Left renal pelvis (tissue), 4 donors: Measurements from ENCODE around the gene CCDC91. TPM values are rescaled to one million over a fixed set of nuclear protein-coding genes. Genes with fewer than 3 reads are reported as not detected.
"Not testable (repeated sequence)": the region's sequence is repeated elsewhere in the genome, so short reads cannot be mapped to it uniquely, and the experiment has no call there.

Experiments
- DNase-seq, 4 donors: peaks; one replicate each; pipeline ENCODE4 v3.0.0-alpha.2; 2013; ENCODE audit warnings: low read depth in 4 of 4, low spot score in 3 of 4
- polyA plus RNA-seq, 4 donors: library from polyadenylated mRNA; unstranded; fragments of 120-200 nt; gene quantifications; one replicate each; pipeline ENCODE4 v1.2.1, GENCODE V29; 2013; ENCODE audit not compliant: insufficient read length in 4 of 4

Gene CCDC91
- polyA plus RNA-seq, 4 donors = 22.0 to 35.7 (median 27.5) TPM

DNA sequence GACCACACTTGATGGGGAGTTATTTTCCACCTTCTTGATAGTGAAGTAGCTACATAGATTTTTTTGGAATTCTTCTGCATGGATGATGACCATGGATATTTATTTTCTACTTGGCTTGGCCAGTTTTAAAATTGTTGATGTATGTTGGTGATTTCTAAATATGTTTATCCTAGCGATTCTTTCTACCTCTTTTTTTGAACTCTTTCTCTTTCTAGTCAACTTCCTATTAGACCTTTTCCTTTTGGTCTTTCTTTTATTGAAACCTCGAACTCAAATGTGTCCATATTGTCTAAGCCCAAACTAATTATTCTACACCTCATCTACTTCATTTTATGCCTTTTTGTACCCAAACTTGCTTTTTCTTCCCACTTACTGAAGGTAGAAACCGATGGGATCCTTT is 37.0 kb downstream of the CCDC91 start:
- no peak for DNase-seq

DNA sequence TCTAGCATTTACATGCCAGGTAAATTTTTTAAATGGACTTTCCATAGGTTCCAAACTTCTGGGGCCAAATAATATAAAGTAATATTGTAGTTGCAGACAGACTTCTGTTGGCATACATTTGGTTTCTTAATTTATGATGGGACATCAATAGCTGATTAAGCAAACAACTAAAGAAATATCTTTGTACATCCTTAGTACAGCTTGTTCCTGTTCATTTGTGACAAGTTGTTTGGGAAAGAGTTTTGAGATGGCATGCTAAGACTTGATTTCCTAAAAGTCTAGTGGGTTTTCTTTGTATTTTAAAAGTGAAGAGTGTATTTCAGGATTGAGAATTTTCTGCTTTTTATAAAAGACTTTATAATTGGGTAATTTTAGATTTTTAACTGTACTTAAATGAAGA is 41.0 kb downstream of the CCDC91 start:
- DNase-seq = no peak

DNA sequence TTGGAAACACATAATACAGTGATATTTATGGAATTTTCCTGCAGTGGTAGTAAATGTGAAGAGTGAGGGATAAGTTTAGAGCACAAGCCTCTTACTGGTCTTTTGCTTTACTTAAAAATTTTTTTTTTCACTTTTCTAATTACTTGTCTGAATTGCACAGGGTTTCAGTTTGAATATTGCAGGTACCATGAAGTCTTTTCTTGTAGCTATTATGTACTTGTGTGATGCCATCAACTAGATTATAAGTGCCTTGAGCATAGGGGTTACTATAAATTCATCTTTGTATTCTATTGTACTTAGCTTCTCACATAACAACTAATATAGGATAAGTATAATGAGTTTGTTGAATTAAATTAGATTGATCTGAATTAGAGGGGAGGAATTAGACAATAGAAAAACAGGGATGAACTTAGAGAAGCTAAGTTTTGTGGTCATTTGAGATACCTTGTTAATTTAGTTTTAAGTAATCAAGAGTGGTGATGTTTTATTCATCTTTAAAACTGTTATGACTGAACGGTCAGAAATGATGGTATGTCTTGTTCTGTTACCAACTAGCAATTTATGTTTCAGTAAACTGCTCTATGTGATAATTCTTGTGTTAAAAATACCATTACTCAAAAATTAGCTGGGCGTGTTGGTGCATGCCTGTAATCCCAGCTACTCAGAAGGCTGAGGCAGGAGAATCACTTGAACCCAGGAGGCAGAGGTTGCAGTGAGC is 42.1 kb downstream of the CCDC91 start:
- no peak for DNase-seq

DNA sequence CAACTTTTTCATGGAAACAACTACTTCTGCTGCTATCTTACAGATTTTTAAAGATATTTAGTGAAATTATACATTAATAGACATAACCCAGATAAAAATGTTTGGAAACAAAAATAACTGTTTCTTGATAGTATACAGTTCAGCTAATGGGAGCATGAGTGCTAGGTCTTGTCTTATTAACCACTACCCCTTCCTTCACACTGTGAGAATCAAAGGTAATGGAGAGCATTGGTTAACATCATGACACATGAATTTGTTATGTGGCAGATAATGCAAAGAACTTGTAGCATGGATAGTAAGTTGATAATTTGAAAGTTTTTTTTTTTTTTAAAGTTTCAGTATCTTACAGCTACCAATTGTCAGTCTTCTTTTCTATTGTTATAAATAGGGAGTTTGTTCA is 44.2 kb downstream of the CCDC91 start:
- no peak for DNase-seq

DNA sequence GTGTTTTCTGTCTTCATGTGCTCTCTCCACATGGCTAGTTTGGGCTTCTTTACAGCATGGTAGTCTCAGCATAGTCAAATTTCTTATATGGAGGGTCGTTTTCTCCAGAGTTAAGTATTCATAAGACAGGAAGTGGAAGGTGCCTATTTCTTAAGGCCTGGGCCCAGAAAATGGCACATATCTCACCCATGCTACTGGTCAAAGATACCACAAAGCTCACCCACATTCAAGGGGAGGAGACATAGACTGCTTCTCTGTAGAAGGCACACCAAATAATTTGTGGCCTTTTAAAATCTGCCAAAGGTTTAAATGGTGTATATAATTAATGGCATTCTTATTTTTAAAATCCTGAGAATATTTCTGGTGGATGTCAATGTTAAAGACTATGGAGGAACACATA is 44.8 kb downstream of the CCDC91 start:
- DNase-seq = no peak

DNA sequence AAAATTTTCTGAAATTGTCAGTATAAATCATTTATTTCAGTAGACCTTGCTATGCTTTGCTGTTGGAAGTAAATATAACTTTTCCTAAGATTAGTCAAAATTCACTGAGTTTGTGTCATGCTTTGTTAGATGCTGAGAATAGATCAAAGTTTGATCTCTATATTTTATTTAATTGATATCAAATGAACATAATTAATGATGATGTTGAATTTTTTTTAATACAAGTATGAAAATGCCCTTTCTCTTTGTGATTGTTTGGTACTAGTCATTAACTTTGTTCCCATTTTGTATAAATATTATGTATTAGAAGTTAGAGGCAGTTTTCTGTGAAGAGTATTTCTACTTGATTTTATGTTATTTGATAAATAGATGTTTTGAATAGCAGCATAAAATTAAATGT is 45.7 kb downstream of the CCDC91 start:
- DNase-seq = no peak

DNA sequence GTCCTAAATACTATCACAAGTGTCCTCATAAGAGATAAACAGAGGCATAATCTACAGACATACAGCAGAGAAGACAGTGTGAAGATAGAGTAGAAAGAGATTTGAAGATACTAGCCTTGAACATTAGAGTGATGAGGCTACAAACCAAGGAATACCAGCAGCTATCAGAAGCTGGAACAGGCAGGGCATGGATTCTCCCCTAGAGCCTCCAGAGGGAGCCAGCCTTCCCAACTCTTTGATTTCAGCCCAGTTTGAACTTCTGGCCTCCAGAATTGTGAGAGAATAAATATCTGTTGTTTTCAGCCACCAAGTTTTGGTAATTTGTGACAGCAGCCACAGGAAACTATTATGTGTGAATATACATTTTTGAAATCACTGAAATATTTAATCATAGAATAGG is 47.2 kb downstream of the CCDC91 start:
- no peak for DNase-seq

DNA sequence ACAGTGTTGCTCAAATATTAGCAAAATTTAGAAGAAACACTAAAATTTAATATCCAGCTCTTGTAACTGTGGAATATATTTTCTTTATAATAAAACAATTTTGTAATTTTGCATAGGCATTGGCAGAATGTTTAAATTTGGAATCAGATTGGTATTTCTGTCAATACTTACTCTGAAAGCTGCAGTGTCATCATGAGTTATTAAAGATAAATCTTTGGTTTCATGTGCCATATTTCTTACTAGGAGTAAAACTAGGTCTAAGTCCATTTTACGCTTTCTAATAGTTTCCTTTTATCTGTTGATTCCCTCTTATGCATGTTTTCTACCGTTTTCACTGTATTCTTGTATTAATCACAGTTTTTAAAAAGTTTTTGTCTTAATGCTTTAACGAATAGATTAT is 49.7 kb downstream of the CCDC91 start:
- DNase-seq = no peak

DNA sequence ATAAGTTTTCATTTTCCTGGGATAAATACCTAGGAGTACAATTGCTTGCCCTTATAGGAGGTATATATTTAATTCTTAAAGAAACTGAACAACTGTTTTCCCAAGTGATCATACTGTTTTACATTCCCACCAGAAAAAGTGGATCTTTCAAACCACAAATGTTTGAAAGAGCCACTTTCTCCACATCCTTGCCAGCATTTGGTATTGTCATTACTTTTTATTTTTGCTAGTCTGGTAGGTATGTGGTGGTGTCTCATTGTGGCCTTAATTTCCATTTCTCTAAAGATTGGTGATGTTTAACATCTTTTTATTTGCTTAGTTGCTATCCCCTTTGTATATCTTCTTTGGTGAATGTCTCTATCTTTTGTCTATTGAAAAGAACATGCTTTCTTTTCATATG is 50.6 kb downstream of the CCDC91 start:
- DNase-seq = no peak

DNA sequence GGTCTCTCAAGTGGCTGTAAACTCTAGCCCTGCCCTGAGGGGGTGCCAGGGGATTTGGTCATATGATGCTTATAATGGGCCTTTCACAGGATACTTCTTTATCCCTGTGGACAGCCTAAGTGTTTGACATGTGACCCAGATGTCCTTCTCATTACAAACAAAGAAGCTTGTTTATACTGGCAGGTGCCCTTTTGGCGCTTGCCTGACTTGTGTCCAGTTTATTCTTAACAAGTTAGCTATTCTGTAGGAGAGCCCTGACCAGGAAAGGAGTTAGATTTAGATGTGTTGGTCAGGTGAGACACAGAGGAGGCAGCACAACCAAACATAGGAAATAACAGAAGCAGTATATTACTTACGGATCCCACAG is 51.9 kb downstream of the CCDC91 start:
- no peak for DNase-seq

DNA sequence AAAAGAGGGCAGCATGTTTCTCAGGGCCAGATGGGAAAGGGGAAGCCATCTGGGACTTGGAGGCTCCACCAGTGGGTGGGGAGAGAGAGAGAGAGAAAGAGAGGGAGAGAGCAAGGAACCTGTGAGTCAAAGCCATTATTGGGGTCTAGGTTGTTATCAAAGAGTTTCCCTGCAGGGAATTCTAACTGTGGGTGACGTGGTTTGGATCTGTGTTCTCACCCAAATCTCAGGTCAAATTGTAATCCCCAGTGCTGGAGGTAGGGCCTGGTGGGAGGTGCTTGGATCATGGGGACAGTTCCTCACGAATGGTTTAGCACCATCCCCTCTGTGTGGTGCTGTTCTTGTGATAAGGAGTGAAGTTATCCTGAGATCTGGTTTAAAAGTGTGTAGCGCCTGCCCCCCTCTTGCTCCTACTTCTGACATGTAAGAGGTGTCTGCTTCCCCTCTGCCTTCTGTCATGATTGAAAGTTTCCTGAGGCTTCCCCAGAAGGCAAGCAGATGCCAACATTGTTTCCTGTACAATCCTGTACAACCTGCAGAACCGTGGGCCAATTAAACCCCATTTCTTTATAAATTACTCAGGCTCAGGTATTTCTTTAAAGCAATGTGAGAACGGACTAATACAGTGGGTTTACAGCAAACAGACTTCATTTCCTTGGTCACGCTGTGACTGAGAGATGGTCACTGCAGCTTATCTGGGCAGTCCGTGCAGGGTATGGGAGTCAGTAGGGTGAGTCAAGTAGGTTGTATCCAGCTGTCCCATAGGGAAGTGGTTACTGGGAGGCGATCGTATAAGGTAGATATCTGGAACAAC is 52.4 kb downstream of the CCDC91 start:
- no peak for DNase-seq

DNA sequence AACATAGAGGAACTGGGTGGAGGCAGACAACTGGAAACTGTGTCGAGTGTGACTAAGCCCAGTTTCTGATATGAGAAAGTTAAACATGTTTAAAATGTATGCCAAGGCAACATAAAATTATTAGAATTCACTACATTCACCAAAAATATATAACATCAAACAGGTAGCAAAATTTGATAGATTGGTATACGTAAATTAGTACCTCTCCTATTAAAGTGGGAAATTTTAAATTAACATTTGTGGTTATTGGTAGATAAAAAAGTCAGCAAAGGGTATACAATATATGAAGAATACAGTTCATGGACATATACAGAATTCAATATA is 53.0 kb downstream of the CCDC91 start:
- no peak for DNase-seq

DNA sequence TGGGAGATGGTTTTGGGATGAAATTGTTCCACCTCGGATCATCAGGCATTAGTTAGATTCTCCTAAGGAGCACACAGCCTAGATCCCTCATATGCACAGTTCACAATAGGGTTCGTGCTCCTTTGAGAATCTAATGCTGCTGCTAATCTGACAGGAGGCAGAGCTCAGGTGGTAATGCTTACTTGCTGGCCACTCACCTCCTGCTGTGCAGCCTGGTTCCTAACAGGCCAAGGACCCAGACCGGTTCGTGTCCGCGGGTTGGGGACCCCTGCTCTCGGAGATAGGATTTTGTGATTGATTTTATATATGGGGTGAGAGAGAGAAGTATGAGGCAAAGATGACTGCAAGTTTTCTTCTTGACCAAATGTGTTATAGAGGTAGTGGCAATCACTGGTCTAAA is 57.5 kb downstream of the CCDC91 start:
- no peak for DNase-seq

DNA sequence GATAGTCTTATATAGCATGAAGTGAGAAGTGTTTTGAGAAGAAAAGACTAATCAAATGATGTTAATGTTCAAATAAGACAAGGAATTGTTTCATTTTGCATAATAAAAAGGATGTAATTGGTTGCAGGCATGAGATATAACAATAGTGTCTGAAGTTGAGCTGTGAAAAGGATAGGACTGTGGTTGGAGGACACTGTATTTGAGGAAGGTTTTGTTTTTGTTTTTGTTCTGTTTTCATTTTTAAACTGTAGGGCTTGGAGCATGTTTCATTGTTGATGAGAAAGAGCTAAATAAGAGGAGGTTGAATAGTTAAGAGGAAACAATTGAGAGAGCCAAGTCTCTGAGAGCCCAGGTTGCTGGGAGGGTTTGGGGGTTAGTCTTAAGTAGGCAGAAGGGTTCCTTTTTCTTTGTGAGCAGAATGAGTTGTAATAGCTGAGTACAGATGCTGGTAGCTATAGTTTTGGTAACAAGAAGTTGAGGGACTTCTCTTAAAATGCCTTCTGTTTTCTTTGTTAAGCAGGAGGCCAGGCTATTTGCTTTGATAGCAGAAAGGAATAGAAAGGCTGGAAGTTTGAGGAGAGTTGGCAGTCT is 58.4 kb downstream of the CCDC91 start:
- DNase-seq = no peak

DNA sequence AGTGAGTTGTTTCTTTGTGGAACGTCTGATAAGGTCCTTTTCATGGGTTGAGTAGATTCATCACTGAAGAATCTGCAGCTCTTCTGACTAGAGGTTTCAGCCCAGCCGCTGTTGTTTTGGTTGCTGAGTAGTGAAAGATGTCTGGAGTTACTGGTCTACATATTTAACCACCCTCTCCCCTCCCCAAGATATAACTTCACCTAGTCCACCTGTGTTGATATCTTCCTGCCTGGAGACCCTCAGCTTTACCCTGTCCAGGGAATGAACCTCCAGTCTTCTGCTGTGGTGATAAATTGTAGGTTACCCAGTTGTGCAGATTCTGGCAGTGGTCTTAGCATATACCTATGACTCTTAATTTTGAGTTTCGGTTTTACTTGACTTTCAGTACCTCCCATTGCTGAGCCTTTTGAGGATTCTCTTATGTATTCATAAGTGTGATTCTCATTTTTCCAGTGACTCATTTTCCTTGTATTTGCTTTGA is 62.9 kb downstream of the CCDC91 start:
- DNase-seq = no peak

DNA sequence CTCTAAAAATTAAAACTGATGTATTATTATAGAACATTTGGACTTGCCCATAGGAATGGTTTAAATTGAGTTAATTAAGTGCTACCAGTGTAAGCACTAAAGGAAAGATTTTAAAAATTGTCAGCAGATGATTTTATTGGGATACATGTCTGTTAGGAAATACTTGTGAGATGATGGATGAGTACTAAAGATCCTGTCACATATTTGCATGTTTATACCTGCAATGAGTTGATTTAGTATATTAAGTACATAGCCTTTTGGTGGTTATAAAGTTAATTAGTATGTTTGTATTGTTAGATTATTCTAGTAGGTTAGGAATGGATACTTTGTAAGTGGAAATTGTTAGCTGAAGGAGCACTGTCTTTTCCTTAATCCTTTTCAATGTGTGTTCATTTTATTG is 67.2 kb downstream of the CCDC91 start:
- DNase-seq = no peak

DNA sequence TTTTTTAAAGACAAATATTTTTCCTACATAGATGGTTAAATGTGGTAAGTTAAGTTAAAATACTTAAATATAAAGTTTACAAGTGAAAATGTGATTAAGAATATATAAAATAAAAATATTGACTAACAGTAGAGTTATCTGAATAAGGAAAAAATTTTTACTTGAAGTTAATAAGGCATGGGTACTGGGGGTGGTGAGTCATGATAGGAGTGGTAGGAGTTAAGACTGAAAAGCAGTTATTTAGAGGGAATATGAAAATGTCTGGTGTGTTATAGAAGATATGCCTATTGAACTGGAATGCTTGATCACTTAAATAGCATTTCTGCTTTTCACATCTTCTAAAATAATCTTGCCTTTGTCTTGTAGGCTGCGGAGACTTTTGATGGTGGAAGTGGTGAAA is 68.7 kb downstream of the CCDC91 start:
- DNase-seq = no peak

DNA sequence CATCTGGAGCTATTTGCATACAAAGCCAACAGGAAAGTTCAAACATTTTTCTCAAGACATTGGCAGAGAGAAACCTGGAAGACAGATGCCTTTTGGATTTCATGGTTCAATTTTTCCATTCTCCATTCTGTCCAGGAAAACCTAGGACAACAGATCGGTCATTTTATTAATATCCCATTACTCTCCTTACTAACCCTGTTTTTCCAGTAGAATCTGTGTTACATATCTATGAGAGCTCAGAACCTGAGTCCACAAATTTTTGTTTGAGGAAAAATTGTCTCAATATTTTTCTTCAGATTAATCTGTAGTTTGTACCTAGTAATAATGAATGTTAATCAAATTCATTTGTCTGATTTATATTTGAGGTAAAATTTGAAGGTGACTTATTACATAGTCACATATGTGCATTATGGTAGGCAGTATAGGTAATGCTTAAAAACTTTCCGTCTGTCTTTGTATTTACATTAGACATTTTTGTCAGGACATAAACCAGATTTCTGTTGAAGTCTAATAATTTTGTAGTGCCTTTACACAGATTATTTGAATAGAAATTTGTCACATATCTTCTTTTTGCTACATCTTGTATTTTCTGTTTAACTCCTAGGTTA is 75.3 kb downstream of the CCDC91 start:
- no peak for DNase-seq

DNA sequence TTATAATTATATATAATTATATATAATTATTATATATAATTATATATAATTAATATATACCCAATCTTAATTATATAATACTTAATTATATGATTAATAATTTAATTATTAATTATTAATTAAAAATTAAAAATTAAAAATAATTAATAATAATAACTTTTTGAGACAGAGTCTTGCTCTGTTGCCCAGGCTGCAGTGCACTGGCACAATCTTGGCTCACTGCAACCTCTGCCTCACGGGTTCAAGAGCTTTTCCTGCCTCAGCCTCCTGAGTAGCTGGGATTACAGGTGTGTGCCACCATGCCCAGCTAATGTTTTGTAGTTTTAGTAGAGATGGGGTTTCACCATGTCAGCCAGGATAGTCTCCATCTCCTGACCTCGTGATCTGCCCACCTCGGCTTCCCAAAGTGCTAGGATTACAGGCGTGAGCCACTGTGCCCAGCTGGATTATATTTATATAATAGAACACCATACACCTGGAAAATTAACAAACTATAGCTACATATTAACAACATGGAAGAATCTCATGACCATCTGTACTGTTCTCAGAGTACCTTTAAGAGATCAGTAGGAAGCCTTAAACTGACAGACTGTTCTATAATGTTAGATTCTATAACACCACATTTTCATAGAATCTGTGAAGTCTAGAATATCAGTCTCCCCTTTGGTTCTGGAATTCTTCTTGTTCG is 77.8 kb downstream of the CCDC91 start:
- not testable (repeated sequence) for DNase-seq

DNA sequence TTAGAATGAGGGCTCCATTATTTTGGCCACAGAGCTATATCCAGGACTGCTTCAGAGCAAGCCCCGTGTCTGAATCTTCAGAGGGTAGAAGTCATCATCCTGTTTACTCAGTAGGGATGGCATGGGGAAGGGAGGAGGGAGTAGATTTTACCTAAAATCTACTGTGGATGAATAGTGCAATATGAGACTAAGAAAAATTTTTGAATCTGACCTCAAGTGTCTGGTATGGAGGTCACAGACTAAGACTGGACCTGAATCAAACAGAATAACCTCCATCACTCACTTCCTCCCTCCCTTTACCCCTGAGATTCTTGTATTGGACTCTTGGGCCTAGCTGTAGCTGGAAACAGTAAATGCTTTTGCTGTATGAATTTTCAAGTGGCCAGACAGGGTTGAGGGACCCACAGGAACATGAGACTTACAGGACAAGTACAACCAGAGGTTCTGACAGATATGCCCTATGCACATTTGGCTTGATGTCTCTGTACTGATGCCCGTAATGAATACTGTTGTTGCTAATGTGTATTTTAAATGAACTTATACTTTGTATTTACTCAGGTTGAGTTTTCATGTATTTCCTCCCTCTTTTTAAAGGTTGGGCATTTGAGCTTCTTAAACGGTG is 78.5 kb downstream of the CCDC91 start:
- DNase-seq = no peak

DNA sequence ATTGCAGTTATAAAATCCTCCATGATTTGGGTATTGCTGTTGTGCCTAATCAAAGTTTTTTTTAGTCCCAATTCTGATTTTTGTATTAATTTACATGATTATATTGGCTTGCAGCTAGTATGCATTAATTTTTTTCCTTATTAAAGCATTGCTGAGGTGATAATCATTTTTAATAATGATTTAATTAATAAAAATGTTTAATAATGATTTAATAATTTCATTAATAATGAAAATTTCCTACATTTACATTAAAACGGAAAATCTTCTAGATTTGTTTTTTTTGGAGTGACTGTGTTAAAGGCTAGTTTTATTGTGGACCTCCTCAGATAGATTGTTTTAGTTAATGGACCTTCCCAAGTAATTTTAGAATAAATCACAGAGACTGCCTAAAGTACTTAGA is 79.6 kb downstream of the CCDC91 start:
- DNase-seq = no peak
